BJ (cell line): ENCODE measurements around the gene GPR143. TPM values are rescaled to one million over a fixed set of nuclear protein-coding genes. Genes with fewer than 3 reads are reported as not detected.

Source experiments
- CTCF ChIA-PET: fragments of 350-600 bp; formaldehyde crosslinking; extraction: SDS; loops from one replicate; lab custom pipeline; 2021; ENCODE audit warnings: antibody characterized with exemption, inconsistent platforms; lab: Yijun Ruan, JAX
- POLR2A ChIA-PET: fragments of 300-600 bp; sonication (Branson Sonifier 250); formaldehyde crosslinking; extraction: SDS; loops from one replicate; lab custom pipeline; 2021; ENCODE audit warnings: antibody characterized with exemption; lab: Charles Lee
- DNase-seq: peaks from one replicate; pipeline ENCODE4 v3.0.0-alpha.2; 2011; ENCODE audit warnings: low read depth
- H3K27me3 ChIP-seq: 2 replicates; pipeline ENCODE4 v1.6.0; 2011; ENCODE audit warnings: low read length; ENCODE audit not compliant: control insufficient read depth, insufficient read depth
- H3K36me3 ChIP-seq: 2 replicates; pipeline ENCODE4 v1.5.1; 2011; ENCODE audit warnings: low read length; ENCODE audit not compliant: control insufficient read depth, insufficient read depth
- H3K4me3 ChIP-seq: 2 replicates; pipeline ENCODE4 v1.5.1; 2011; ENCODE audit warnings: low read depth, mild to moderate bottlenecking, control low read depth, low read length
- polyA plus RNA-seq: library from polyadenylated mRNA; depleted of rRNA; stranded (reverse); fragments of >200 nt; gene quantifications from 2 replicates; pipeline ENCODE4 v1.2.3, GENCODE V29; 2011
- TF ChIP-seq, protein P1 (sequence below): IDR thresholded peaks from 2 replicates; pipeline ENCODE4 v1.5.1; 2011; ENCODE audit warnings: low read depth, mild to moderate bottlenecking, control low read depth, inconsistent platforms, low read length, moderate library complexity; ENCODE audit not compliant: insufficient read depth

The GPR143 gene
- polyA plus RNA-seq, 1 experiment = not detected

- TF ChIP-seq, protein P1, sequence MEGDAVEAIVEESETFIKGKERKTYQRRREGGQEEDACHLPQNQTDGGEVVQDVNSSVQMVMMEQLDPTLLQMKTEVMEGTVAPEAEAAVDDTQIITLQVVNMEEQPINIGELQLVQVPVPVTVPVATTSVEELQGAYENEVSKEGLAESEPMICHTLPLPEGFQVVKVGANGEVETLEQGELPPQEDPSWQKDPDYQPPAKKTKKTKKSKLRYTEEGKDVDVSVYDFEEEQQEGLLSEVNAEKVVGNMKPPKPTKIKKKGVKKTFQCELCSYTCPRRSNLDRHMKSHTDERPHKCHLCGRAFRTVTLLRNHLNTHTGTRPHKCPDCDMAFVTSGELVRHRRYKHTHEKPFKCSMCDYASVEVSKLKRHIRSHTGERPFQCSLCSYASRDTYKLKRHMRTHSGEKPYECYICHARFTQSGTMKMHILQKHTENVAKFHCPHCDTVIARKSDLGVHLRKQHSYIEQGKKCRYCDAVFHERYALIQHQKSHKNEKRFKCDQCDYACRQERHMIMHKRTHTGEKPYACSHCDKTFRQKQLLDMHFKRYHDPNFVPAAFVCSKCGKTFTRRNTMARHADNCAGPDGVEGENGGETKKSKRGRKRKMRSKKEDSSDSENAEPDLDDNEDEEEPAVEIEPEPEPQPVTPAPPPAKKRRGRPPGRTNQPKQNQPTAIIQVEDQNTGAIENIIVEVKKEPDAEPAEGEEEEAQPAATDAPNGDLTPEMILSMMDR = no peak
- Histone ChIP-seq H3K27me3 (no peaks in the 10 kb centered on the region), H3K4me3 (no peak overlapping the region), H3K36me3 (peaks cover 11% of the 10 kb centered on the region)
- DNase-seq = no peak
- ChIA-PET POLR2A (no interaction called here), CTCF (no interaction called here)
Observed at GRCh38 chrX:9704876-9705465, 60.7 kb downstream of the GPR143 start.

DNA sequence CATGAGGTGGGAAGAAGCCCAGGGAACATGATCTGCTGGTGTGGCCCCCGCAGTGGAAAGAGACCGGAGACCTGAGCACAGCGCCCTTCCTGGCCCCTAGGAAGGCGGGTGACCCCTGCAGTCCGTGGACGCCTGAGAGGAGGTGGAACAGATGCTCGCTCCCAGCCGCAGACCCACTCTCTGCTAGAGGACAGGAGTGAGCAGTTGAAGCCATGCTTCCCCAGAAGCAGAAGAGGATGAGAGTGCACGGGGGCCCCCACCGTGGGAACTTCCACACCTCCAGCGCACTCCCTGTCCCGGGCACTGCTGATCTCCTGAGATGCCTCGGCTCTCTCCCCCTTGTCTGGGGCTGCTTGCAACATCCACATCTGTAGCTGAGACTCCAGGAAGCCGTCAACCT, 62.2 kb downstream of the GPR143 start:
- ChIA-PET CTCF (no interaction called here), POLR2A (no interaction called here)
- TF ChIP-seq, protein P1 = no peak
- no peak for DNase-seq
- Histone ChIP-seq H3K27me3 (no peaks in the 10 kb centered on the region), H3K4me3 (no peak overlapping the region), H3K36me3 (peaks cover 6% of the 10 kb centered on the region)

DNA sequence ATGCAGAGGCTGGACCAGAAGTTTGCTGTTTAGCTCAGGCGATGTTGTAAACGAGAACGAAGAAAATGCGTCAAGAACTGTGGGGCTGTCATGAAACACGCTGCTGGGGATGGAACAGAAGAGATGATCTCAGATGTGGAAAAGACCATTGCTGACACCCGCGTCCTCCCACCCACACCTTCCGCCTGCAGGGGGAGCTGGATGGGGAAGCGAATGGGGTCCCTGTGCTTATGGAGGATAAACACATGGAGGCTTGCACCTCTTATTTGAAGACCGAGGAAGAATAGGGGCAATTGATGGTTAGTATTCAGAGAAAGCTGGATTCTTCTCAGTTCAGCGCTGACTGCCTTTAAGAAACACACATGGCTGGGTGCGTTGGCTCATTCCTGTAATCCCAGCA, 63.9 kb downstream of the GPR143 start:
- H3K4me3 ChIP-seq = no peak overlapping the region
- no peak for DNase-seq
- peaks cover 6% of the 10 kb centered on the region for H3K36me3 ChIP-seq
- no peaks in the 10 kb centered on the region for H3K27me3 ChIP-seq
- POLR2A ChIA-PET = no interaction called here
- TF ChIP-seq, protein P1 = no peak
- CTCF ChIA-PET = interaction anchor here (1.3 kb wide), 1 partner anchor 858 kb away, joined by 5 read pairs; no protein-coding TSS in a partner anchor

- Histone ChIP-seq H3K36me3 (peaks cover 6% of the 10 kb centered on the region), H3K27me3 (no peaks in the 10 kb centered on the region), H3K4me3 (no peak overlapping the region)
- DNase-seq = no peak
- ChIA-PET POLR2A (no interaction called here), CTCF (interaction anchor here (1.3 to 1.4 kb wide), 2 partner anchors 9 to 857 kb away, joined by 3 to 5 read pairs; no protein-coding TSS in a partner anchor)
- TF ChIP-seq, protein P1 = no peak
Observed at GRCh38 chrX:9700555-9700954, 65.1 kb downstream of the GPR143 start.

GRCh38 chrX:9698576-9698975, 67.1 kb downstream of the GPR143 start:
- TF ChIP-seq, protein P1 = no peak
- Histone ChIP-seq H3K36me3 (peaks cover 6% of the 10 kb centered on the region), H3K27me3 (no peaks in the 10 kb centered on the region), H3K4me3 (no peak overlapping the region)
- CTCF ChIA-PET = no interaction called here
- no peak for DNase-seq
- POLR2A ChIA-PET = no interaction called here
